Measurements from ENCODE around the gene VWA5B2.
A peak's percentile ranks its signal among the peaks of the same experiment; 100 is the strongest.

VWA5B2 gene

GRCh38 chr3:184227481-184227935, 1.9 kb upstream of the VWA5B2 start:
- DNase-seq (ENCODE audit: low read depth): peak; percentile 42

DNA sequence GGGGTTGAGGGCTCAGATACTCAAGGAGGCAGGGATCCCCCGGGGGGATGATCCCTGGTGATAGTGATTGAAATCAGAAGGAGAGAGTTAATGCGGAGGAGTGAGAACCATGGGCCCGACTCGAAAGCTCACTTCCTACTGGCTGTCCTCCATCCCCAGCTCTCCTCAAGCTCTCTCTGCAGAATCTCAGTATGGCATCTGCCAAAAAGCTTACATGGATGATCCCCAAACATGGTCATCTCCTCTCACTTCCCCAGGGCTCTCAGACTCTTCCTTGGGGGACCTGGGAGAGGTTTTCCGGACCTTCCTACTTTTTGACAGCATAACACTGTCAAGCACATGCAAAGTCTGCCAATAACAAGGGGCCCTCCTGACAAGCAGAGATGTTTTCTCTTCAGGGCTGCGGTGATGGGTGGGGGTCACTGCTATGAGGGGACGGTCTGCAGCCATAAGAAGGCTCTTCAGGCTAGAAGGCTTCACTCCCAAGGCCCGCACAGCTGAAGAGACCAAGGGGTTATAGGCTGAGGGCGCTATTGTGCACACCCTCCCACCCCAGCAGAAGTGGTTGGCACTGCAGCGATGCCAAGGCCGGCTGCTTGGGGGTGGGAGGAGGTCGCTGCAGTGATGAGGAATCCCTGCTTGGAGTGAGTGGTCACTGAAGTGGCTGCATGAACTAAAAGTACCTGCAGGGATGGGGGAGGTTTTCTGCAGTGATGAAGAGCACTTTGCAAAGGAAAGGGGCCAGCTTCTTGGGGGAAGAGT, 828 bp upstream of the VWA5B2 start:
- no peak for DNase-seq (ENCODE audit: low read depth)

DNA sequence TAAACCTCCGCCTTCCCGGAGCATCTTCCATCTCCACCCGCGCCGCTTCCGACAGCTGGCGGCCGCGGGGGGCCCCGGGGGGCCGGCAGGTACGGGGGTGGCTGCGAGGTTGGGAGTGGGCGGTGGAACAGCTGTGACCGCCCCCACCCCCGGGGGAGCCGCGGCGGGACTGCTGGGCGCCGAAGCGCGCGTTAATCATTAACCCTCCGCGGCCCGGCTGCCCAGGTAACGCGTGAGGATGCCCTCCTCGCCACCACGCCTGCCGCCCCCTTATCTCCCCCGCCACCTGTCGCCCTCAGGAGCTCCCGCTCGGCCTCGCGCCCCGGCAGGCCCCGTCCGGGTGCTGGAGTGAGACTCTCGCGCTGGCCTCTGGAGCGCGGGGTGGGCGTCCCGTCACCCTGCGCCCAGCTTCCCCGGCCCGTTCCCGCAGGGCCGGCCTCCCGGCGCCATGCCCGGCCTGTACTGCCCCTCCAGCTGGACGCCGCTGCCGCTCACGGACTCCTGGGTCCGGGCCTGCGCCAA, 757 bp downstream of the VWA5B2 start:
- no peak for DNase-seq (ENCODE audit: low read depth)

DNA sequence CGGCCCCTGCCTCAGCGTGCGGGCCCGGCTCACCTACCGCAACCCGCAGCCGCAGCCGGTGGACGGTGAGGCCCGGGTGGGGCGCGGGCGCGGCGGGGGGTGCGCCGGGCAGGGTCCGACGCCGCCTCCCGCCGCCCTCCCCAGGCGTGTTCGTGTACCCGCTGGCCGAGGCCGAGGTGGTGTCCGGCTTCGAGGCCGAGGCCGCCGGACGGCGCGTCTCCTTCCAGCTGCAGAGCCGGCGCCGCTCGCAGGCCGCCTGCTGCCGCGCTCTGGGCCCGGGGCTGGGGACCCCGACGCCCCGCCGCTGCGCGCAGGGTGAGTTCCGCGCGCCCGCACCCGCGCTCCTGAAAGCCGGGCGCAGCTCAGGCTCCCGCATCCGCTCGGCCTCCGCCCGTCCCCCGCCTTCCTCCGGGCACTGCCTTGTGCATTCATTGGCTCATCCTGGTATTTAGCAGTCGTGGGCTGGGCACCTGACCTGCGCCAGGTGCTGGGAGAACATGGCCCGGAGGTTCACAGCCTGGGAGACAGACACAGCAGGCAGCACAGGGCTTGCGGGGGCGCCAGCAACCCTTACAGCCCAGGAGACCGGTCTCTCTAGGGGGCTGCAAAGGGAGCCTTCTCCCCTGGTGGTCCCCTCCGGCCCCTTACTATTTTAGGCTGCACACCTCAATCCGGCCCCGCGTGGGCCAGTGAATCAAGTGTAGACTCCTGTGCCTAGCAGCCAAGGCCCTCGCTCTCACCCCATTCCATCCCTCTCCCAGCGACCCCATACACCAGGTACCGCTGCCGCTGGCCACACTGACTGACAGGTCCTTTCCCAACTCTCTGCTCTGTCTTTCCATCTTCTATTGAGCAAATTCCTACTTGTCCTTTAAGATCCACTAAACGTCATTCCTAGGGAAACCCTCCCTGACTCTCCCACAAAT, 1.5 kb downstream of the VWA5B2 start:
- no peak for DNase-seq (ENCODE audit: low read depth)

DNA sequence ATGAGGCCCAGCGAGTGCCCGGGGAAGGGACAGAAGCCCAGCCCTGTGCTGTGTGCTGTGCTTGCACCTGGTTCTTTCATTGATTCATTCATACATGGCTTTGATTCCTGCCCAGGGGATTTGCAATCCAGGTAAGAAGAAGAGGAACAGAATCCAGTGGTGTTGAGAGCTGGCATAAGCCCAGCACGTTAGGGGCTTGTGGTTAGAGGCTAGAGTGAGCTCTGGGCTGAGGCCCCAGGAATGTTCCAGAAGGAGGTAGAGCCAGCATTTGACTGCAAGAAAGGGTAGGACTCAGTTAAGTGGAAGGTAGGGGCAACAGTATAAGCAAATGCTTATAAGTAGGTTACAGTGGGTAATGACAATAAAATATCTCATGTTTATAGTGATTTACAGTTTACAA, 2.3 kb downstream of the VWA5B2 start:
- no peak for DNase-seq (ENCODE audit: low read depth)

GRCh38 chr3:184233127-184233843, 3.9 kb downstream of the VWA5B2 start:
- no peak for DNase-seq (ENCODE audit: low read depth)

- no peak for DNase-seq (ENCODE audit: low read depth)
Observed at GRCh38 chr3:184234224-184234623, 4.8 kb downstream of the VWA5B2 start.

DNA sequence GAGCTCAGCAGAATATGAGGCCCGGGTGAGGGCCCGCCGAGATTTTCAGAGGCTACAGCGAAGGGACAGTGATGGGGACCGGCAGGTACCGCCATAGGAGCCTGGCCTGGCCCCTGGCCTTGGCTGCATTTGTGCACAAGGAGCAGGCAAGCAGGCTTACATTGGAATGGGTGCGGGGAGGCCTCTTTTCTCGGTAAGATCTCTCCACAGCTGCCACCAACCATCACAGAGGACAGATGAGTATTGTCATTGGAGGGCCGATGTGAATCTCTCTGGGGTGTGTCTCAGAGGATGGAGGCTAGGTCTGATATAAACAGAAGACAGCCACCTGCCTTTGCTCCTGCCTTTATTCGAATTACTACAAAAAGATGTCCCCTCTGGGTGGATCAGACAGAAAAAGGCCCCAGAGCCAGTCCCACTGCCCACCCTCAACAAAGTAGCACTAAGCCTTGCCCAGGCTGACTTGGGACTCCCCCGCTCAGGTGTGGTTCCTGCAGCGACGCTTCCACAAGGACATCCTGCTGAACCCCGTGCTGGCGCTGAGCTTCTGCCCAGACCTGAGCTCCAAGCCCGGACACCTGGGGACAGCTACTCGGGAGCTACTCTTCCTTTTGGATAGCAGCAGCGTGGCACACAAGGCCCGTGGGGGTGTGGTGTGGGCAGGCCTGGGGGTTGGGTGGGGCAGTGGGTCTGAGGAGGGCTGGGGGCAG, 5.4 kb downstream of the VWA5B2 start:
- DNase-seq (ENCODE audit: low read depth): no peak

DNA sequence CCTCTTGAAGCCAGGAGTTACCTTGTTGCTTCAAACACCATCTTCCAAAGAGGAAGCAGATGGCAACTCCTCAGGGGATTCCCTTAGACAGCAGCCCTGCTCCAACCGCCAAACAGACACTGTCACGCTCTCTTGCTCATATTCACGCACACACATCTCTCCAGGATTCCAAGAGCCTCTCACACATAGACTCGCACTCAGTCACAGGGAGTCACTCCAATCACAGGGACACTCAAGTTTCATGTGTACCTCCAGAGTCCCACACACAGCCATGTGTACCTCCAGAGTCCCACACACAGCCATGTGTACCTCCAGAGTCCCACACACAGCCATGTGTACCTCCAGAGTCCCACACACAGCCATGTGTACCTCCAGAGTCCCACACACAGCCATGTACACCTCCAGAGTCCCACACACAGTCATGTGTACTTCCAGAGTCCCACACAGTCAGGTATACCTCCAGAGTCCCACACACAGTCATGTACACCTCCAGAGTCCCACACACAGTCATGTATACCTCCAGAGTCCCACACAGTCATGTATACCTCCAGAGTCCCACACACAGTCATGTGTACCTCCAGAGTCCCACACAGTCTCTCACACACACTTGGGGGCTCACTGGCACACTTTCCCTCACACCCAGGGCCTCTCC, 6.1 kb downstream of the VWA5B2 start:
- DNase-seq (ENCODE audit: low read depth): no peak

- DNase-seq (ENCODE audit: low read depth): no peak
Observed at GRCh38 chr3:184236033-184236410, 6.6 kb downstream of the VWA5B2 start.

DNA sequence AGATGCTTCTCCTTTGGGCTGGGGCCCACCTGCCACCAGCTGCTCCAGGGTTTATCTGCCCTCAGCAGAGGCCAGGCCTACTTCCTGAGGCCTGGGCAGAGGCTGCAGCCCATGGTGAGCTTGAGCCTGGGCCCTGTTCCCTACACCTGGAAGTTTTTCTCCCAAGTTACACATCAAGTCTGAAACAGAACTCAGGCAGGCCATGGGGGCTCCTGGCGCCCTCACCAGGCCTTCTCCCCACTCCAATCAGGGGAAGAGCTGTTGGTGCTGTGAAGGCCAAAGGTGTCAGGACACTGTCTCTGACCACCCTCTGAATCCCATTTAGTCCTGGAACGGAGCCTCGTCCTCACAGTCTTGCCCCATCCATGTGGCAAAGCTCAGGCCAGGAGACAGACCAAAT, 7.3 kb downstream of the VWA5B2 start:
- no peak for DNase-seq (ENCODE audit: low read depth)

GRCh38 chr3:184237211-184237610, 7.8 kb downstream of the VWA5B2 start:
- DNase-seq (ENCODE audit: low read depth): no peak

GRCh38 chr3:184237807-184238206, 8.4 kb downstream of the VWA5B2 start:
- no peak for DNase-seq (ENCODE audit: low read depth)

DNA sequence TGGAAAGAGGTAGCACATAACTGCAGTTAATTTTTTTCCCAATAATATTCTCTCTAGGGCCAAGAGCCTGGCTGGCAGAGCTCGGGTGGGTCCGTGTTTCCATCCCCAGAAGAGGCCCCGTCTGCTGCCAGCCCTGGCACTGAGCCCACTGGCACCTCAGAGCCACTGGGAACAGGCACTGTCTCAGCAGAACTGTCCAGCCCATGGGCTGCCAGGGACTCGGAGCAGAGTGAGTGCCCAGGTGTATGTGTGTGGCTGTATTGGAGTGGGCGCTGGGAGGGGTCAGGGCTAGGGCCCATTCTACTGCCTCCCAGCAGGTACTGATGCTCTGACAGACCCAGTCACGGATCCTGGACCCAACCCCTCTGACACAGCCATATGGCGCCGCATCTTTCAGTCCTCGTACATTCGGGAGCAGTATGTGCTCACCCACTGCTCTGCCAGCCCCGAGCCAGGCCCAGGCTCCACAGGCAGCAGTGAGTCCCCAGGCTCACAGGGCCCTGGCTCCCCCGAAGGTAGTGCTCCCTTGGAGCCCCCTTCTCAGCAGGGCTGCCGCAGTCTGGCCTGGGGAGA, 8.9 kb downstream of the VWA5B2 start:
- no peak for DNase-seq (ENCODE audit: low read depth)

- DNase-seq (ENCODE audit: low read depth): no peak
Observed at GRCh38 chr3:184239221-184239620, 9.8 kb downstream of the VWA5B2 start.

DNA sequence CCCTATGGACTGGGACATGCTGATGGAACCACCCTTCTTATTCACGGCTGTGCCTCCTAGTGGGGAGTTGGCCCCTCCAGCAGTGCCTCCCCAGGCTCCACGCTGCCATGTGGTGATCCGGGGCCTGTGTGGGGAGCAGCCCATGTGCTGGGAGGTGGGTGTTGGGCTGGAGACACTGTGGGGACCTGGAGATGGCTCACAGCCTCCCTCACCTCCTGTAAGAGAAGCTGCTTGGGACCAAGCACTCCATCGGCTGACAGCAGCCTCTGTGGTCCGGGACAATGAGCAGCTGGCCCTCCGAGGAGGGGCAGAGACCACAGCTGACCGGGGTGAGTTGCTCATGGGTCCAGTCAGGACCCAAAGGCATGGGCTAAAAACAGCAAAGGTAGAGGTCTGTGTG, 10.3 kb downstream of the VWA5B2 start:
- DNase-seq (ENCODE audit: low read depth): no peak

DNA sequence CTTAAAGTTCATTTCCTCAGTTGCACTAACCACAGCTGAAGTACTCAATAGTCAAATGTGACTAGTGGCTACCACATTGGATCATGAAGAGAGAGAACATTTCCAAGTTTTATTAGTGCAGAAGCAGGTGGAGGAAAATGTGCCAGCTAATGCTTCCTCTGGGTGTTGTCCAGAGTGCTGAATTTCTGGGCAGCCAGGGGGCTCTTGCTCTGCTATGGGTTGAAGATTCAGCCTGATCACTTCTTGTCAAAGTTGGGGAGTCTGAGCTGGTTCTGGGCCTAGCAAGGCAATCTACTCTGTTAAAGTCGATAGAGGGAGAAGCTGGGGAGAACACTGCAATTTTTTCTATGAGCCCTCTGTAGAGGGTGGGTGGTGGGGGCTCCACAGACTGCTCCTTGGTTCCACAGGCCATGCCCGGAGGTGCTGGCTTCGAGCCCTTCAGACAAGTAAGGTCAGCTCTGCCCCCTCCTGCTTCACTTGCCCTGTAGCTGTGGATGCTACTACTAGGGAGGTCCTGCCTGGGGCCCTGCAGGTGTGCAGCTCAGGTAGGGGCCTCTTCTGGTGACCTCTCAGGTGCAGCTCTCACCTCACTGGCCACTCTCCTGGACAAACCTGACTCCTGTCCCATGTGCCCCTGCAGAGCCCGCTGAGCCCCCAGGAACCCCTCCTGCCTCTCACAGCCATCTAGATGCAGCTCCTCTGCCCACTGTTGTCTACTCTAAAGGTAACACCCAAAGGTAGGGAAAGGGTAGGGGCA, 11.2 kb downstream of the VWA5B2 start:
- no peak for DNase-seq (ENCODE audit: low read depth)

DNA sequence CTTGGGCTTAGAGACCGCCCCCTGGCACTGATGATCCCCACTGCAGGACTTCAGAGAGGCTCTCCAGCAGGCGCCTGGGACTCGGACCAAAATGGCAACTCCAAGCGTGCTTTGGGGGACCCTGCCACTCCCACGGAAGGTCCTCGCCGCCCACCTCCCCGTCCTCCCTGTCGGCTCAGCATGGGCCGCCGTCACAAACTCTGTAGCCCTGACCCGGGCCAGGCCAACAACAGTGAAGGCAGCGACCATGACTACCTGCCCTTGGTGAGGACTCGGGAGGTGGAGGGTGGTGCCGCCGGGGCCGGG, 11.7 kb downstream of the VWA5B2 start:
- no peak for DNase-seq (ENCODE audit: low read depth)

DNA sequence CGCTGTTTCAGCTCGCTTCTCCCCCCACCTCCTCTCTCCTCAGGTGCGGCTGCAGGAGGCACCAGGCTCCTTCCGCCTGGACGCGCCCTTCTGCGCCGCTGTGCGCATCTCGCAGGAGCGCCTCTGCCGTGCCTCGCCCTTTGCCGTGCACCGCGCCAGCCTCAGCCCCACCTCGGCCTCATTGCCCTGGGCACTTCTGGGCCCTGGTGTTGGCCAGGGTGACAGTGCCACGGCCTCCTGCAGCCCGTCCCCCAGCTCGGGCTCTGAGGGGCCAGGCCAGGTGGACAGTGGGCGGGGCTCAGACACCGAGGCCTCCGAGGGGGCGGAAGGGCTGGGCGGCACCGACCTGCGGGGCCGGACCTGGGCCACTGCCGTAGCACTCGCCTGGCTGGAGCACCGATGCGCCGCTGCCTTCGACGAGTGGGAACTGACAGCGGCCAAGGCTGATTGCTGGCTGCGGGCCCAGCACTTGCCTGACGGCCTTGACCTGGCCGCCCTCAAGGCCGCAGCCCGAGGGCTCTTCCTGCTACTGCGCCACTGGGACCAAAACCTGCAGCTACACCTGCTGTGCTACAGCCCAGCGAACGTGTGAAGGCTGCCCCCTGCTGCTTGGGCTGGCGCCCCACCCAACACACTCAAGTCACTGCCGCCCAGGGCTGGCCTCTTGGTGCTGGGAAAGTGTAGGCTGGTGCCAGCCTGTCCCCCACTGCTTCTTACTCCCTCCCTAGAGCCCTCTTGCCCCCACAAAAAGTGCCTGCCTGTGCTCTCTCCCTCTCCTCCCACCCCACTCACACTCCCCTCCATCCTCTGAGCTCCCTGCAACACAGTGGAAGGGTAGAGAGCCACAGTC, 12.3 kb downstream of the VWA5B2 start:
- no peak for DNase-seq (ENCODE audit: low read depth)

All from activated T-cell treated with anti-CD3 and anti-CD28 coated beads for 1 hour (primary cell).